RPMI7951 (cell line): ENCODE results near the gene TMEM245. TPM values are rescaled to one million over a fixed set of nuclear protein-coding genes. Genes with fewer than 3 reads are reported as not detected.
A peak's percentile ranks its signal among the peaks of the same experiment; 100 is the strongest.
"Not testable (repeated sequence)": the region's sequence is repeated elsewhere in the genome, so short reads cannot be mapped to it uniquely, and the experiment has no call there.

ENCODE experiments used
- DNase-seq: peaks from one replicate; pipeline ENCODE4 v3.0.0-alpha.2; 2012; ENCODE audit warnings: low read depth
- total RNA-seq: library from RNA; depleted of rRNA; stranded (reverse); fragments of >200 nt; shearing (Covaris generic); gene quantifications from 2 replicates; pipeline ENCODE4 v1.2.3, GENCODE V29; 2014

TMEM245 gene
- total RNA-seq, 1 experiment from 2014 or later = 47.6 TPM

DNA sequence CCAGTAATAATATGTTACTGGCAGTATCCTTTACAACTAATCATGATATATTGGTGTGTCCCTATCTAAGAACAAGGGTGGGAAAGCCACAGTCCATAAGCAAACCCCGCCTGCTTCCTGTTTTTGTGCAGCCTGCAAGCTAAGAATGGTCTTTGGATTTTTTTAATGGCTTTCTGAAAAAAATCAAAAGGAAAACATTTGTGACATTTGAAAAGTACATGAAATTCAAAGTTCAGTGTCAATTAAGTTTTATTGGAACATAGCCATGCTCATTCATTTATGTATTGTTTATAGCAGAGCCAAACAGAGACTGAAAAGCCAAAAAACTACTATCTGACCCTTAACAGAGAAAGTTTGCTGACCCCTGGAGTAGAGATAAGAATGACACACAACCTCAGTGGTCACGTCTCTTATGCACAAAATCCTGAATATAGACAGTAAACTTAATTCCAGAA is 12.8 kb upstream of the TMEM245 start:
- no peak for DNase-seq

DNA sequence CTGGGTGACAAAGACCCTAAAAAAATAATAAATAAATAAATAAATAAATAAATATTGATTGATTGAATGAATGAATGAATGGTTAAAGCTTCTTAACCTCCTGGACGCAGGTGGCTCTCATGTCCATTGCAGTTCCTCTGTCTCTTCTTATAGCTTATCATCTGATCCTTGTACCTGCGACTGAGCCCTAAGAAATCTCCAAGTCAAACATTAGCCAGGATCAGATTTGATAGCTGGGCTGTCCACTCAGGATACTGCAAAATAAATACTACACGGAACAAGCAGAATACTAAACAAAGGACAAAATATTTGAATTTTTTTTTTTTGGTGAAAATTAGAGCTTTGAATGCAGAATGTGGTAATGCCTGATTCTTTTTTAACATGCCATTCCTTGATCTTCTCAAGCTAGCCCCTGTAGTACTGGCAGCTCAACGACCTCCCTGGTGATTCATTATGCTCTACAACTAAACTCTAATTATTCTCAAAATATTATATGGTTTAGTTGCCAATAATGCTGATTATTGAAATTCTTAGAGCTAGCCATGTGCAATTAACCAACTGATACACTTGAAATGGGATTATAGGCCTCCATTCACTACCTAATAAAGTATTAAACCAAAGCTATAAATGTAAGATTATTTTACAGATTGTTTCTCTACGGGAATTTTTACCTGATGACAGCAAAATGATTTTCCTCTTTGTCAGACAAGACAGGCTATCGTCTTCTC is 9.9 kb upstream of the TMEM245 start:
- no peak for DNase-seq

DNA sequence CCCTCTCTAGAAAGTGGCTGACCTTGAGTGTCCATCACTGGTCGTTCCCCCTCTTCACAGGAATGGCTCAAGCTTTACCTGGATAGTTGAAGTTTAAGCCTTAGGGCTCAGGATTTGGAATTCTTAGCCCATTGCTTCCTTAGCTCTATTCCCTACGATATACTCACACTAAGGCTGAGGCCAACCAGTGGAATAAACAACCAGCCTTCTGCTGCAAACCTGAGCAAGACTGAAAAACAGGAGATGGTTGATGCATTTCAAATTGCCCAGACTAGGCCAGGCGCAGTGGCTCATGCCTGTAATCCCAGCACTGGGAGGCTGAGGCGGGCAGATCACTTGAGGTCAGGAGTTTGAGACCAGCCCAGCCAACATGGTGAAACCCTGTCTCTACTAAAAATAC is 6.9 kb upstream of the TMEM245 start:
- DNase-seq = not testable (repeated sequence)

DNA sequence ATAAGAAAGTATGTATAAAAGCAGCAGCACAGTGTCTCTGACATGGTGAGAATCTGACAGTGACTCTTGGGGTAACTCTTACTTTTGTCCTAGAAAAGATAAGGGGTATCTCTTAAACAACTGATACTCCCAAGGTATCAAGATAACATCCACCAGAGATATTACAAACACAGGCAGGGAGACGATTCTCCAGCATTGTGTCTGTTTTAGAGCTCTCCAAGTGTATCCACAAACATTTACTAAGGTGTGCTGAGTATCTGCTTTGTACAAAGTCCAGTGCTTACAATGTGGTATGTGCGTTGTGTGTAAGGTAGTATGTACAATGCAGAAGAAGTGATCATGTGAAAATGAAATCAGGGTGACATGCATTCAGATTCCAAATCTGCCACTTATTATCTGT is 4.4 kb upstream of the TMEM245 start:
- no peak for DNase-seq

DNA sequence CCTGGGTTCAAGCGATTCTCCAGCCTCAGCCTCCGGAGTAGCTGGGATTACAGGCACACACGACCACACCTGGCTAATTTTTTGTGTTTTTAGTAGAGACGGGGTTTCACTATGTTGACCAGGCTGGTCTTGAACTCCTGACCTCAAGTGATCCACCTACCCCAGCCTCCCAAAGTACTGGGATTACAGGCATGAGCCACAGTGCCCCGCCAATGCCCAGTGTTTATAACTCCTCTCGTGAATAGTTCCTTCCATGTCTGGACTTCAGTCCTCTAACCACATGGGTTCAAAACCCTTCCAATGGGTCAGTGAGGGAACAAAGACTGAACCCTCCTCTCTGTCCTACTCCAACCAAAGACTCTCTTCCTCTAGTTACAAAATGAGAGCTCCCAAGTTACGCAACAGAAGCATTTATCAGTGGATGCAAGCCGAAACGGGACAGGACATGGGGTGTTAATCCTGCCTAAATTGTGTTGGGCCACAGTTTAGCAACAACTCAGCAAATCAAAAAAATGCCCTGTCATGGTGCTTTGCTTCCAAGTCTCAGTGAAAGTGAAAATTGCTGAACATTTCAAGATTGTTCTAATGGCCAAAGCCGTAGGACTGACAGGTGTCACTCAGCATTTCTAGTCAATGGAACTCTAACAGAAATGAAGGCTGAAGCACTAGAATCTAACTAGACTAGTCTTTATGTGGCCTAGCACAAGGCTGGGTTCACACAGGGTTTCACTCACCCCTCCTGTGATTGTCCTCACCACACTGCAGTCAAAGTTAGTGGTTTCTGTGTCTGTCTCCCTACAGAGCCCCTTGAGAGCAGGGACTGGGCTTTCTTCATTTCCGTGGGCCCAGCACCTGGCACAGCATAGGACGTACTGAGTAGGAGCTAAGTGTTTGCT is 3.2 kb upstream of the TMEM245 start:
- no peak for DNase-seq

DNA sequence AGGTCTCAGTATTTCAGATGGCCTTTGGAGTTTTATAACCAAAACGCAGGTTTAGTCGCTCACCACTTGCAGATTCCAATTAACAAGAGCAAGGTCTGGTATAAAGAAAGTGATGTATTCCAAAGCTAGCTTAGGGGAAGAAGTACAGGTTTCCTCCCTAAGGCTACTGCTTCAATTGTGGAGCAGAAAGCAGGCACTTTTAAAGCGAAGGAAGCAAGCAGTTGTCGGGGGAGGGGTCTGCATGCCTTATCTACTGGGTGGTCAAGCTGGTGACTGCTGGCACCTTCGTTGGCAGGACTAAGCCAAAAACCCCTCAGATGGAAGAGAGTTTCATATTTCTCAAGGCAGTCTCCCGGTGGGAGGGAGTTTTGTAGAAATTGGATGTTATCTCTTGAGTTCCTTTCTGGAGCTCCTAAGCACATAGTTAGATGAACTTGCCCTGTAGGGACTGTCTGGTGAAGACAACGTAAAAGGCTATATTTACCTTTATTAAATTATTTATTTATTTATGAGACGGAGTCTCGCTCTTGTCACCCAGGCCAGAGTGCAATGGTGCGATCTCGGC is 1.6 kb upstream of the TMEM245 start:
- DNase-seq = no peak

DNA sequence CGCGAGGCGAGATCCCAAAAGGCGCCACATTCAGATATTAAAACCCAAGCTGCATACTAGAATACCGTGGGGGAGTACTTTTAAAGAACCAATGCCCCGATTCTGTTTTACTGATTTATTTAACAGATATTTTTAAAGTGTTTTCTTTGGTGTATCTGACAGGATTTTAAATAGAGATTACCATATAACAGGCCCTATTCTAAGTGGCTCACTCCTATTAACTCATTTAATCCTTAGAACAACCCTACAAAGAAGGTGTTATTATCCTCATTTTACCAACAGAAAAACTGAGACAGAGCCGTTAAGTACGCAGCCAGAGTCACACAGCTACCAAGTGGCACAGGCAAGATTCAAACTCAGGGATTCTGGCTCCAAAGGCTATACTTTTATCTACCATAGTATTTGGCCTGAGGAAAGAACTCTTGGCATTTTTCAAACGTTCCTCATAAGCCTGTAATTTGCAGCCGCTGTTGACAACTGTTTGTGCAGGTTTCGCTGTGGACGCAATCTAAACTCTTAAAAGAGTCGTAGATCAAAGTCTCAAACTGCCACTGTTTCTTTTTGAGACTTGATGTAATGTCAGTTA is 550 bp upstream of the TMEM245 start:
- peak; percentile 38 for DNase-seq

DNA sequence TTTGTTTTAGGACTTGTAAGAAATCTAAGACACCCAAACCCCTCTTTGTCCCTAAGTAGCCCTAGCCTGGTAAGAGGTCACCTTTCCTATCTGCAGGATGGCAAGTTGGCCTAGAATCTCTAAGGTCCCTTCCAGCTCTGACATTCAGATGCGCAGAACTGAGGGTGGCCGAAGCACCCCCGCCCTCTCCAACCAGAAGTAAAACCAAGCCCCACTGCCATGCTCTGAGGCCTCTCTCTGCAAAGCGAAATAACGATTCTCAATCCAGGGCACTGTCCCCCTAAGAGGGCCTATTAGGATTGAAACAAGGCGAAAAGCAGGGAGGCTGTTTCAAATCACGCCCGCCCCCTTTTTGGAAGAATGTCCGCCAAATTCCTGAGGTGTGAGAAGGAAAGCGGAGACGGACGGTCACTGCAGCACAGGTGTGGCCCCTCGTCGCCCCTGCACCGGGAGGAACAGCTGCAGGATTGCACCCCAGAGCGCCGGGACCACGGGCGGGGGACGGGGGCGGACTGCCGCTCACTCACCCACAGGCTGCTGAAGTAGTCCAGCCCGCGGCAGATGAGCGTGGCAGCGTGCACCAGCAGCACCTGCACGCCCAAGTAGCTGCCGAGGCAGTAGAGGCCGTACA is 824 bp downstream of the TMEM245 start:
- DNase-seq = no peak

DNA sequence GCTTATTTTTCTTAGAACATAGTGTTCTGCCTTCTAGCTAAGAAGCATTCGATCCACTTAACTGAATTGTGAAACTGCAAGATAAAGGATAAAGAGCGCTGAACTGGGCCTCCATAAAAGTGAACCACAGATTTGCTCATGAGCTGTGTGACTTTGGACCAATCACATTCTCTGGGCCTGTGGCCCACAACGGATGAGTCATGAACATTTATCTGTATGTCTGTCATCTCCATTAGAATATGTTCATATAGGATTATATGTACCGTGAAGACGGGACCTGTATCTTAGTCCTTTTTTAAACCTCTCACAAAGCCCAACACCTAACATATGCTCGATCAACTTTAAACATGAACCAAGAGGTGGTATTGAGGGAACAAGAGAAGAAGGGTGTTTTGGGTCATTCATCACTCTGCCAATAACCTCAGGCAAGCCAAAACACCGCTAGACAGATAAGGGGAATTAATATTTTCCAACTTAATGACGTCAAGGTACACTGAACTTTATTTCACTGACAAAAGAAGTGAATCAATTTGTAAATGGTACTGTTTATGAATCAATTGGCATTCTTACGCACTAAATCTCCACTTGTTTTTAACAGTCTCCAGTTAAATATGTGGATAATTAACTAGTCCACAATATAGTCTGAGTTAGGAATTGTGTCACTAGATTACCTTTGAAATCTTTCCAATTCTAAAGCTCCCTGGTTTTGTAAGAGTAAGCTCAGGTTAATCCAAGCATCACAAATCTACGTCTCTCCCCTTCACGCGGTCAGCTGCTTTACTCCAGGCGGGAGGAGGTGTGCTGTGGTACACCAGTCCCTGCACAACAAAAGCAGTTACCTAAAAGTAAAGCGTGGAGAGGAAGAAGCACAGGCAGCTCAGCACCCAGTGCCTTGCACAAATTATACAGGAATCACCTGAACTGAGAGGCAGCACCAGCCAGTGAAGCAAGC is 1.6 kb downstream of the TMEM245 start:
- peak; percentile 89 for DNase-seq

DNA sequence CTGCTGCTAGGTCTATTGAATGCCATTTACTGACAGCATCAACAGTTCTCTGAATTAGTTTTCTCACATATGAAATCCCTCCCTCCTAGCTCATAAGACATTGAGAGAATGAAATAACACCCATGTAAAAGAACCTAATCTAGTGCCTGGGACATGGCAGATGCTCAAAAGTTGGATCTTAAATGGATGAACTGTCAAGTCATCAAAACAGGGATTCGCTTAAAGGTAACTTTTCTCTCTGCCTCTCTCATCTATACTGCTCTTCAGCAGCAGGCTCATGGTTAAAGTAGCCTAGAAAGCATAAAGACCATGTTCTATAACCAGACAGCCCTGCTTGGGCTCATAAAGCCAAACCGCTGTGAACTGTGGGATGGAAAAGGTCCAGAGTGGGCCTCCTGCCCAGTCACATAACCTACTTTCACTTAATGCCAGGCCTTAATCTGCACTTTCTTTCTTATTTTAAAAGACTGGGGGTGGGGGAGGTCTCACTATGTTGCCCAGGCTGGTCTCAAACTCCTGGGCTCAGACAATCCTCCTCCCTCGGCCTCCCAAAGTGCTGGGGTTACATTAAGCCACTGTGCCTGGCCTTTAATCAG is 3.7 kb downstream of the TMEM245 start:
- DNase-seq = peak; percentile 38

DNA sequence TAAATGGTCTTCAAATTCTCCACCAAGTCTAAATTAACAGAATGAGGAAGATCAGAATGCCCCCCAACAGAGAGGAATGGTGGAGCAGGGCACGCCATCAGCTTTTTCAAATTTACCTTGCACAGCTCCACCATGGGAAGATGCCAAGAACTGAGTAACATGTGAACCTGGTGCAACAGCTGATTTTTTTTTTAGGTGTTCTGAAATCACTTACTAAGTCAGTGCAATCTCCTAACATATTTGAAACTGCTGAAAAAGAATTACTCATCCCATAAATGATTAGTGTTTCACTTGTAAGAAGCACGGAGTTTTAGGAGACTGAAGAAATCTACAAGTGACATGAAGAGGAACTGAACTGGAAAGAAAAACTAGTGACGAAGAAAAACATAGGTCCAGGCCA is 5.1 kb downstream of the TMEM245 start:
- no peak for DNase-seq

DNA sequence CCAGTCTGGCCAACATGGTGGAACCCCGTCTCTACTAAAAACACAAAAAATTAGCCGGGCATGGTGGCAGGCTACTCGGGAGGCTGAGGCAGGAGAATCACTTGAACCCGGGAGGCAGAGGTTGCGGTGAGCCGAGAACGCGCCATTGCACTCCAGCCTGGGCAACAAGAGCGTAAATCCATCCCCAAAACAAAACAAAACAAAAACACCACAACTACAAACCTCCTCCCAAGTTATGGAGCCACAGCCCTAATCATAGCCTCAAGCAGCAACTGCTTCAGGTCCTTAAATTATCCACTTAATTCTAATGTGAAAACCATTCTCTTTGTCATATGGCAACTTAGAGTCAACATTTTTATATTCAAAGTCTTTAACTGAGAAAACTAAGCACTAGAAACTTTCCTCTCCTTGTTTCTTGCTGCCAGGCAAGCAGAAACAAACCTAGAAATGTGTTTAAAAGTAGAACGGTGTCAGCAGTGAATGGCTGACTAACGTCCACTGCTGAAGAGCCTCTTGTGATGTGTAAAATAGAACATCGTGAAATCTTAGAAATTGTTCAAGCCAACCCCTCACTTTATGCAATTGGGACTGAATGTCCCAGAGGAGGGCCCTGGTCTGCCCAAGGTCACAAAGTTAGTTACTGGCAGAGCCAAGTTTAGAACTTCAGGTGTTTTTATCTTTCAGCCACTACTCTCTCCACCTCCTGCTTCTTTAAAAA is 5.7 kb downstream of the TMEM245 start:
- no peak for DNase-seq

DNA sequence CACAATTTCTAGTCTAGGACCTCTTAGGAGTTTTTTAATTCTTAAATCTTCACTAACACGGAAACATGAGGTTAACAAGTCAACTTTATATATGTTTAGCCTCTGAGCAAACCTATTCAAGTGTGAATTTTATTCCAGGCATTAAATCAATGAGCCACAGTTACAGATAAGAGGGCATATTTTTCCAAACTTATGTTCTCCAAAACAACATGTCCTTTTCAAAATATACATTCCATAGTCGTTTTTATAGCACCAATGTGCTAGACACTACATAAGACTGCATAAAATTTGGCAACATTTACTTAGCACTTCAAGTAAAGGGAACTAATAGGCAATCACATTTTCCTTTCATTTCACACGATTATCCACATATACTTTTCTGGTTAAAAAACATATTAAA is 6.5 kb downstream of the TMEM245 start:
- DNase-seq = no peak

DNA sequence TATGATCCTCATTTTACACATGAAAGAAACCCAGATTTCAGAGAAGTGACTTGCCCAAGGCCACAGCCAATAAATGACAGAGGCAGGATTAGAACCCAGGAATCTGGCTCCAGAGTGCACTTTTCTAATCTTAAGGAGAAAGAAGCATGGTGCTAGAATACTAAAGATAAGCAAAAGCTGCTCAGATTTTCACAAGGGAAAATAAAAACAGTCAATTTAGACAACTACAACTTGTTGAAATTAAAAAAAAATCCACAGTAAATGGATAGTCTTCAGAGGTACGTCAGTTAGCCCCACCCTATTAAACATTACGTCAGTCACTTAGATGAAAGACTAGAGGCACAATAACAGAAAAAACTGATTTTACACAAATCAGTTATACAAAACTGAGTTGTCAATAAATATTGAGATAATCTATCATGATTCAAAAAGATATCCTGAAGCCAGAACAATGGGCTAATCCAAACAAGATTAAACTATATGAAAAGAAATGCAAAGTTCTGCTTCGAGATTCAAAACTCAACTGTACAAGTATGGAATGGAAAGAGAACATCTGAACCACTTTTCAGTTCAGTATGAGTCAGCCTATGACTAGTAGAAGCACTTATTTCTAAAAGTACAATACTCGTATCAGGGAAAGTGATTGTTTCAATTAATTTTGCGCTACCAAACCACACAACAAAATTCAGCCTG is 9.3 kb downstream of the TMEM245 start:
- DNase-seq = peak; percentile 77

DNA sequence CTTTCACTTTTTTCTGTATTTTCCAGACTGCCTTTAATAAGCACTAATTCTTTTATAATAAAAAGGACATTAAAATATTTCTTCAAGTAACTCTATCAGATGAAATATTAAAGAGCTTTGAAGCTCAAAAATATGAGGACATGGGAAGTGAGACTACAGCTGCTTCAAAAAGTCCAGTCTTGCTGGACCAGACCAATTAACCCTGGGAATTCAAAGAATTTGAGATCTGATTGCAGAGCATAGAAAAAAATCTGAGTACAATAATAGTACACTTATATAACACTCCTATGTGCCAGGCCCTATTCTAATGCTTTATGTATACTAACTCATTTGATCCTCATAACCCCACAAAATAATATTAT is 9.8 kb downstream of the TMEM245 start:
- DNase-seq = peak; percentile 29

DNA sequence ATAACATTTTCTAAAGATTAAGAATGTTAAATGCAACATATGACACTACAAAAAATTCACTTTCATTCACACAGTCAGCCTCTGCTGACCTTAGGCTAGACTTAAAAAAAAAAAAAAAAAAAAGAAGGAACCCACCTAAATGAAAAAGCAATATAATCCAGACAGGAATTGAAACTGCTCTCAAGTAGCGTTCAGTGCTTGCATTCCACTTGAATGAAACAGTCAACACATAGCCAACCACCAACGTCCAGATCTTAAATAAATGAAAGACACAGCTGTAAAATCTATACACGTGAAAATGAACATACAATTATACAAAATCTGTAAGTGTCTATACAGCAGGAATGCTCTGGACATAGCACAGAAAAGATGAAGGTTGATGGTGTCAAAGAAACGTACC is 11.4 kb downstream of the TMEM245 start:
- peak; percentile 58 for DNase-seq

DNA sequence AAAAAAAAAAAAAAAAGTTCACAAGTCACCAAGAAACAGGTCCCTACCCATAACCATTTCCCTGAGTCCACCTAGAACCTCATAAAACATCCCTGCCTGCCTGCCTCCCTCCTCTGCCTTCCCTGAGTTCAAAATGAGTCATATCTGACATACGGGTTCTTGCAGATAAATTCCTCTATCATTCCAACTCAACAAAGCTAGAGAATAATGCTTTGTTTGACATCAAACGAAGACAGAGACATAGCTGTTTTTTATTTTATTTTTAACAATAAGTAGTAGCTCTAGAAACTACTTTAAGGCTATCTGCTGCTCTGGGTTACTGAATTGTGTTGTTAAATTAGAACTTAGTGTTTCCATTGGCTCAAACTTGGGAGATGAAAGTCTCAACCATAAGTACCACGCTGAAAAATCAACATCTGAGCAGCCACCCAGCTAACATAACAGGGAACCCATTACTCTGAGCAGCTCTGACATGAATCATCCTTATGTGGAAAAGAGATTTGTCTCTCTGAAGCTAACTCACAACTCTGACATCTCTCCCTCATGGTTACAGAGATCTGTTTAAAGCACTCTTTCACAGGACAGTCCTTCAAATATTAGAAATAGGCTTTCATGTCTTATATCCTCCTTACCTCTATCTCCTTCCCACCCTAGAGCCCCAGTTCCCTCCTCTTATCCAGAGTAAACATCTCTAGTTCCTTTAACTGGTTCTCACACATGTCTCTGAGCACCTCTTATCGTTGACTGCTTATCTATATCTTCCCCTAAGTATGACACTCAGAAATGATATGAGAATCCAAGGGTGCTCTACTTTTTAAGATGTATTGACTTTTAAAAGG is 12.1 kb downstream of the TMEM245 start:
- peak; percentile 79 for DNase-seq

DNA sequence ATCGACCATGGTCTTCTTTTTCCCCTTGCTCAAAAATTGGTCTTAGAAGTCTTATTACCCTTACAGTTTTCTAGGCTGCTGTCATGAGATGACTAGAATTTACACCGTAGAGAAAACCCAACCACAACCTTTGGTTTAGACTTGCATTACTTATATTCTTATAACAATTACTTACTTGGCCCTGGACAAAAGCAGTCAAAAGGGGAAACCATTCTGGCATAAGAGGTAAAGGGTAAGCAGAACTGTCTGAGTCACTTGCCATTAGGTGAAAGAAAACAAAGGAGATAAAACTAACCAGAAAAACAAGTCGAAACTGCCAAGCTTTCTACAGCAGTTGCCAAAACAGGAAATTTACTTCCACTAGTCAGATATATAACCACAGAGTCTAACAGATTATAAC is 17.9 kb downstream of the TMEM245 start:
- DNase-seq = peak; percentile 82
